ENCODE results near the gene KDM4B. TPM values are rescaled to one million over a fixed set of nuclear protein-coding genes. Genes with fewer than 3 reads are reported as not detected.

Gene KDM4B
- total RNA-seq, 4 donors from 2014 or later: 14.0 to 39.9 (median 19.5) TPM

GRCh38 chr19:5196832-5197231 is 227.9 kb downstream of the KDM4B start:
- Histone ChIP-seq H3K27ac (no peak overlapping the region), H3K4me1 (no peaks in the 10 kb centered on the region), H3K4me3 (no peak overlapping the region), H3K9me3 (peaks cover 0 to 27% (median 19%) of the 10 kb centered on the region in 3 donors), H3K36me3 (no peaks in the 10 kb centered on the region), H3K27me3 (no peaks in the 10 kb centered on the region)
- intact Hi-C loops (cut with DNase I): no loop called here
- DNase-seq: no peak
- TF ChIP-seq POLR2A (IDR thresholded peaks at IDR 0.05): no peak
- TF ChIP-seq CTCF (IDR thresholded peaks at IDR 0.05): no peak
- WGBS, 2 donors: 67 to 97% methylated on average over 1 to 5 of the region's 5 CpGs

GRCh38 chr19:5200844-5201243 is 231.9 kb downstream of the KDM4B start:
- Histone ChIP-seq H3K27ac (no peak overlapping the region), H3K4me1 (no peaks in the 10 kb centered on the region), H3K9me3 (peaks cover 0 to 45% (median 28%) of the 10 kb centered on the region in 3 donors), H3K4me3 (no peak overlapping the region), H3K27me3 (no peaks in the 10 kb centered on the region), H3K36me3 (peaks cover 0 to 8% (median 0%) of the 10 kb centered on the region in 3 donors)
- 74 to 91% methylated on average over 4 of the region's 4 CpGs for WGBS, 2 donors
- no peak for DNase-seq
- TF ChIP-seq CTCF (IDR thresholded peaks at IDR 0.05) (no peak), POLR2A (IDR thresholded peaks at IDR 0.05) (no peak)
- intact Hi-C loops (cut with DNase I): no loop called here

- no peaks in the 10 kb centered on the region for H3K27me3 ChIP-seq
- H3K4me3 ChIP-seq: no peak overlapping the region
- DNase-seq: no peak
- H3K27ac ChIP-seq: no peak overlapping the region
- intact Hi-C loops (cut with DNase I): no loop called here
- H3K9me3 ChIP-seq: peaks cover 0 to 45% (median 28%) of the 10 kb centered on the region in 3 donors
- peaks cover 0 to 22% (median 0%) of the 10 kb centered on the region in 3 donors for H3K36me3 ChIP-seq
- no peak for TF ChIP-seq CTCF (IDR thresholded peaks at IDR 0.05)
- no peak for TF ChIP-seq POLR2A (IDR thresholded peaks at IDR 0.05)
- no peaks in the 10 kb centered on the region for H3K4me1 ChIP-seq
- 62 to 96% methylated on average over 4 of the region's 4 CpGs for WGBS, 2 donors
Observed at GRCh38 chr19:5202553-5202952, 233.6 kb downstream of the KDM4B start.

Small RNA genes lying within 50 kb of the gene (small RNA-seq; reads per million reads assigned to genes)
- 0 reads per million in 4 donors for gene MIR4747

Other genes with a start within 250 kb of the KDM4B start
- gene DPP9, start 245.3 kb upstream of the KDM4B start, total RNA-seq: 10 to 100 TPM; 32.8 to 51.5 (median 47.7) TPM
- gene FEM1A, start 177.4 kb upstream of the KDM4B start, total RNA-seq: 10 to 100 TPM; 16.8 to 22.7 (median 18.4) TPM
- gene TICAM1, start 137.4 kb upstream of the KDM4B start, total RNA-seq: 10 to 100 TPM in 3 of 4 donors, 1 to 10 TPM in 1; 9.6 to 28.7 (median 16.8) TPM
- gene PLIN3, start 101.4 kb upstream of the KDM4B start, total RNA-seq: 100 to 1,000 TPM in 3 of 4 donors, 10 to 100 TPM in 1; 67.3 to 173 (median 147) TPM
- under 1 TPM in 2 of 4 donors, not detected in 2; 0.38 to 0.62 TPM for gene ARRDC5, start 66.2 kb upstream of the KDM4B start, total RNA-seq
- gene UHRF1, start 59.6 kb upstream of the KDM4B start, total RNA-seq: 10 to 100 TPM in 3 of 4 donors, 1 to 10 TPM in 1; 3.4 to 21.7 (median 11.5) TPM